HG02973 (cell line): ENCODE results near the gene EDEM2.
"Not testable (repeated sequence)": the region's sequence is repeated elsewhere in the genome, so short reads cannot be mapped to it uniquely, and the experiment has no call there.

ENCODE experiments used
- ATAC-seq: cut with Tn5 transposase; IDR thresholded peaks from one replicate; pipeline ENCODE4 v1.9.1; 2021; ENCODE audit warnings: moderate library complexity; ENCODE audit not compliant: unreplicated experiment

EDEM2 gene

GRCh38 chr20:35129647-35130069 lies 17.5 kb downstream of the EDEM2 start:
- ATAC-seq, result no peak

- no peak for ATAC-seq
Measured at GRCh38 chr20:35125753-35126152, 21.4 kb downstream of the EDEM2 start.

DNA sequence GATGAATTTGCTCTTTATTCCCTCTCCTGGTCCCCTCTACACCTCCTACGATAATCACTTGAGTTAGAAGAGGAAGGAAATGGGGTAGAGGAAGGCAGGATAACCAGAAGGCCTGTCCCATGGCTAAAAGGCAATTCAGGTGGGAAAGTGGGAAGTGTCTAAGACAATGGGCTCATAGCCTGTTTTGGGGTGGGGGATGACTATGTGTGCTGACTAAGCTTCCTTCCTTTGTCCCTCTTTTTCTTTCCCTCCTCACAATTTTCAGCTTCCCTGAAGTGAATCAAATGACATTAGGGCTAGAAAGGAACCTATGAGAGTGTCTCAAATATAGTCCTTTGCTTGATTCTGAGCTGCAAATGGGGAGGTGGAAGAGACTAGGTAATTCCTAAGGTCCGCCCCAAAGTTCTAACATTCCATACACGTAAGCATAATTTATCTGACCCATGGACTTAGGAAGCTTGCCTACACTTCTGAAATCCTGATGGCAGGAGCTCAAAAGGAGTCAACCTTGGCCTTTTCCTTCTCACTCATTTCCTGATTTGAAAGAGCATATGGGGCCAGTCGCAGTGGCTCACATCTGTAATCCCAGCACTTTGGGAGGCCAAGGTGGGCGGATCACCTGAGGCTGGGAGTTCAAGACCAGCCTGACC lies 24.3 kb downstream of the EDEM2 start:
- ATAC-seq, result no peak

DNA sequence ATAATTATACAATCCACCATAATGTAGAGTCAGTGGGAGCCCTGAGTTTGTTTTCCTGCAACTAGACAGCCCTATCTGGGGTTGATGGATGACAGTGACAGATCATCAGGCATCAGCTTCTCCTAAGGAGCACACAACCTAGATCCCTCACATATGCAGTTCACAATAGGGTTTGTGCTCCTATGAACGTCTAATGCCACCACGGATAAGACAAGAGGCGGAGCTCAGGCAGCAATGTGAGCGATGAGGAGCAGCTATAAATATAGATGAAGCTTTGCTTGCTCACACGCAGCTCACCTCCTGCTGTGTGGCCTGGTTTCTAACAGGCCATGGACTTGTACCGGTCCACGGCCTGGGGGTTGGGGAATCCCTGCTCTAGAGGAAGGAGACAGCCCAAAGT lies 25.9 kb downstream of the EDEM2 start:
- ATAC-seq, result no peak

DNA sequence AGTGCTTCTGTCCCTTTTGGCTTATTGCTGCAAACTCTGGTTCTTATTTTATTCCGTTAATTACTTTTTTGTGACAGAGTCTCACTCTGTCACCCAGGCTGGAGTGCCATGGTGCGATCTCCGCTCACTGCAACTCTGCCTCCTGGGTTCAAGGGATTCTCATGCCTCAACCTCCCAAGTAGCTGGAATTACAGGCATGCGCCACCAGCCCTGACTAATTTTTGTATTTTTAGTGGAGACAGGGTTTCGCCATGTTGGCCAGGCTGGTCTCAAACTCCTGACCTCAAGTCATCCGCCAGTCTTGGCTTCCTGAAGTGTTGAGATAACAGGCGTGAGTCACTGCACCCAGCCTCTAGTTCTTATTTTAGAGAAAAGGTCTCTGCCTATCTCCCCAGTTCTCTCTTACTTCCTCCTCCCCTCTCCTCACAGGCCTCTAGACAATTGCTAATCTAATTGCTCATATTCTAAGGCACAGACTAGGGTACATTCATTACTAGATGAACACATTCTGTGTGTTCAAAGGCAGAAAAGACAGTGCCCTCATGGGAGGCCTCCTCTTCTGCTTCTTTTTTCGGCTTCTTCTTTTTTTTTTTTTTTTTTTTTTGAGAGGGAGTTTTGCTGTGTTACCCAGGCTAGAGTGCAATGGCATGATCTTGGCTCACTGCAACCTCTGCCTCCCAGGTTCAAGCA lies 27.0 kb downstream of the EDEM2 start:
- ATAC-seq, result no peak

DNA sequence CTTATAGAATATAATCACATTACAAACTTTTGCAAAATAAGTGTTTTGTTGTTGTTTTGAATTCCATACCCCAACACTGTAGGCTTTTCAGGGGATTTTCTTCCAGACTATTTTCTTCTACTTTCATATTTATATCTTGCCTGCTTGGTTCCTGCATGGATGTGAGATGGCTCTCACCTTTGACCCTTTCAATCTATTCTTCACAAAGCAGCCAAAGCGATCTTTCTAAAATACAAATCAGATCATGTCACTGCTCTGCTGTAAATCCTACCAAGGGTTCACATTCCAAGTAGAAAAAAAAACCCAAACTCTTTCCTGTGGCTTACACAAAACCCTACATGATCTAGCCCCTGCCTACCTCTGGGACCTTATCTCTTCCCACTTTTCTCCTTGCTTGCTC lies 29.5 kb downstream of the EDEM2 start:
- ATAC-seq, result no peak

DNA sequence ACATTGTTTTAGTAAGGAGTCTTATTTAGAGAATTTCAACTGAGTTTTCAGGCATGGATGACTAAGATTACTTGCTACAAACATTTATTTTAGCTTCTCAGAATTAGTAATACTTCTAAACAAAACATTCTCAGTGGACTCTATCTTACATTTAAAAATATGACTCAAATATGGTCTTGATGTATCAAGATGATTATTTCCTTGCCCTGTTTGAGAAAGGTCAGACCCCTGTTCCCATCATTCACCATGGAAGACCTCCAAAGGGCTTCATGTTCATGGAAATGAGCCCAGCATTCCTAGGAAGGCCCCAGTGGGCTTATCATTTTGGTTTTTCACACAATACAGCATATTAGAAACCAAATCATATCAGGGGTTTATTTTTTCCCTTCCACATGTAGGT lies 29.9 kb downstream of the EDEM2 start:
- no peak for ATAC-seq

- no peak for ATAC-seq
Measured at GRCh38 chr20:35116258-35116657, 30.9 kb downstream of the EDEM2 start.

DNA sequence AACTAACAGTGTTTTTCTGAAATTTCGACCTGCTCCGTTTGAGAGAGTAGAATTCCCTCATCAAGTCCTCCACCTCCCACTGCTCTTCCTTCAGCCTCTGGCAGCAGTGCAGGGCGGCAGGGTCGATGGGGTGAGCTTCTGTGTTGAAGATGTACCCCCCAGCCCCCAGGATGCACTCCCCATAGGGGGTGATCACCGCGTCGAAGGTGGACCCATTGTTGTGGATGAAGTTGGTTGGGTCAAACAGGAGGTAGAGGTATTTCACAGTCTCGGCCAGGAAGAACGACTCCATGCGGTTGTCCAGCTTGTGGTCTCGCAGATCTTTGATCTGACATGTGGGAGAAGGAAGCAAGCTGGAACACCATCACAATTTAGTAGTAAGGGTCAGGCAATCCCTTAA lies 31.5 kb downstream of the EDEM2 start:
- ATAC-seq, result no peak

DNA sequence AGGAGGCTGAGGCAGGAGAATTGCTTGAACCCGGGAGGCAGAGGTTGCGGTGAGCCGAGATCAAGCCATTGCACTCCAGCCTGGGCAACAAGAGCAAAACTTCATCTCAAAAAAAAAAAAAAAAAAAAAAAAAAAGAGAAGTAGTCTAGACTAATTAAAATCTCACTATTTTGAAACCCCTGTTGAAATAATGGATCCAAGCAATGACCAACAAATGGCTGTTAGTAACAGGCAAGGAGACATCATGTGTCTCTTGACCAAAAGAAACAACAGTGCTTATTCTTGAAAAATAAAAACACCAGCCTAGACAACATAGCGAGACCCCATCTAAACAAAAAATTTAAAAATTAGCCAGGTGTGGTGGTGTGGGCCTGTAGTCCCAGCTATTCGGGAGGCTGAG lies 34.9 kb downstream of the EDEM2 start:
- ATAC-seq, result not testable (repeated sequence)

- no peak for ATAC-seq
Measured at GRCh38 chr20:35111141-35111888, 35.8 kb downstream of the EDEM2 start.

- ATAC-seq, result no peak
Measured at GRCh38 chr20:35108921-35109320, 38.2 kb downstream of the EDEM2 start.

- ATAC-seq, result no peak
Measured at GRCh38 chr20:35106827-35107380, 40.2 kb downstream of the EDEM2 start.

GRCh38 chr20:35104685-35105295 lies 42.3 kb downstream of the EDEM2 start:
- ATAC-seq, result no peak

GRCh38 chr20:35101620-35102019 lies 45.5 kb downstream of the EDEM2 start:
- no peak for ATAC-seq

DNA sequence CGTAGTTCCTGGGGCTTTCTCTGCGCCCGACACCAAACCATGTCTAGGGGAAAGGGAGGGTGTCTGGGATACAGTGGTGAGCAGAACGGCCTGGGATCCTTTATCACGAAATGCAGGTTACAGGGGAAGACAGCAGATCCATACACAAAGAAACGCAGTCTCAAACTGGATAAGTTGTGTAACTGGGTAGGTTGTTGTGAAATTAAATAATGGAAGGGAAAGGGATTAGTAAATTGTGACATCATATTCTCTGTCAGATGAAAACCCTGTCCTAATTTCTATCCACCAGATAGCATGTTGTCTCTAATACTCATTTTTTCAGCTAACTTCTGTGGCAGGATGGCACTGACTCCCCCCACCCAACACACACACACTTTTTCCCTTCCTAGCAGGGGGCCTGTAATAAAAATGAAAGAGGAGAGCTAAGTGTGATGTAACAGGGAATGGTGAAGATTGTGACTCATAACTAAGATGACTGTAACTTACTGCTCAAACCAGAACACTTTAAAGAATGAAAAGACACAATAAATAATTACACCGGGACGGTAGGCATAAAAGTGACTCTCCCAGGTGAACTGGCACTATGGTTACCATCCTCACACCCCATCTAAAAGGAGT lies 53.8 kb downstream of the EDEM2 start:
- no peak for ATAC-seq

DNA sequence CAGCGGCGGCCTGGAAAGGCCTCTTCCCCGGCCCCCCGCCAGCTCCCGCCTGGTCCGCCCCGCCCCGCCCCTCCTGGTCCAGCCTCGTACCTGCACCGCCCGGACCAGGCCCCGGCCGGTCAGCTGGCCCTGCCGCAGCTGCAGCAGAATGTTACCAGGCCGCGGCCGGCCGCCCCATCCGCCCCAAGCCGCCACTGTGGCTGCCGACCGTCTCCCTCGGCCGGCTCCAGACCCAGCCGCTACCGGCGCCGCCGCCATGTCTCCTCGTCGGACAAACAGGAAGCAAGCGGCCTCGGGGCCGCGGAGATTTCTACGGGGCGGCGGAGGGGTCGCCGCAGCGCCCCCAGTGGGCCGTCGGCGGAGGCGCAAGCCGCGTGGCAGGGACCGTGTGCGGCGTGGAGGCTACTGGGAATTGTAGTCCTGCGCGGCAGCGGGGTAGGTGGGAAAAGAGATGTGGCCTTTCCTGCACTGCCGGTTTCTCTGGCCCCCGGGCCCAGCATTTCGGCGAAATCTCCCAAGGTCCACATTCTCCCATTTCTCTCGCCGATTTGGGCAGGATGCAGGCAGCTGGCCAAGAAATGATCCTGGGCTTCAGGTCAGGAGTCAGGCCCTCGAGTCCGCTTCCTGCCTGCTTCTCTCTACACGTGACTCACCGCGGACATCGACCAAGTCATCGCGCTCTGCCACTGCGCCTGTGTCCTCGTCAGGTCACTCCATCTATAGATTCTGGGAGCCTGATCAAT lies 54.4 kb downstream of the EDEM2 start, which contains the start of gene TRPC4AP:
TRPC4AP (minus strand) TSS at position 284 of the 743 bp plus-strand sequence; CDS start at position 258, 26 bp downstream.
- ATAC-seq, result peak; percentile 93

- no peak for ATAC-seq
Measured at GRCh38 chr20:35091816-35092523, 55.2 kb downstream of the EDEM2 start.
